Activated CD4-positive, alpha-beta T cell treated with anti-CD3 and anti-CD28 coated beads for 36 hours (primary cell): ENCODE results near the gene UPF1. TPM values are rescaled to one million over a fixed set of nuclear protein-coding genes. Genes with fewer than 3 reads are reported as not detected.
"Not testable (repeated sequence)": the region's sequence is repeated elsewhere in the genome, so short reads cannot be mapped to it uniquely, and the experiment has no call there.

Experiments used
- ATAC-seq: fragments of 200-7000 bp; cut with Tn5 transposase; one replicate; pipeline ENCODE4 v1.10.0; 2021; ENCODE audit warnings: mild to moderate bottlenecking, moderate library complexity
- CTCF ChIA-PET: fragments of 350-600 bp; sonication (Branson Sonifier 250); formaldehyde crosslinking; loops from one replicate; lab custom pipeline; 2021; ENCODE audit warnings: antibody characterized with exemption; lab: Charles Lee
- POLR2A ChIA-PET: fragments of 350-600 bp; sonication (Branson Sonifier 250); formaldehyde crosslinking; loops from one replicate; lab custom pipeline; 2021; ENCODE audit warnings: antibody characterized with exemption, inconsistent platforms; lab: Charles Lee
- DNase-seq: peaks from one replicate; pipeline ENCODE4 v3.0.0-alpha.2; 2020
- H3K27ac Mint-ChIP-seq: one replicate; pipeline ENCODE4 v1.8.0; 2021; ENCODE audit warnings: mixed read lengths
- H3K27me3 Mint-ChIP-seq: one replicate; pipeline ENCODE4 v1.8.0; 2021; ENCODE audit warnings: mixed read lengths
- H3K36me3 Mint-ChIP-seq: one replicate; pipeline ENCODE4 v1.8.0; 2021; ENCODE audit warnings: low read depth, mixed read lengths
- H3K4me1 Mint-ChIP-seq: one replicate; pipeline ENCODE4 v1.8.0; 2021; ENCODE audit warnings: mixed read lengths
- H3K4me3 Mint-ChIP-seq: one replicate; pipeline ENCODE4 v1.8.0; 2021; ENCODE audit warnings: mild to moderate bottlenecking, moderate library complexity, mixed read lengths
- H3K9me3 Mint-ChIP-seq: one replicate; pipeline ENCODE4 v1.8.0; 2021; ENCODE audit warnings: low read depth, mixed read lengths
- intact Hi-C, 2 experiments: fragments of 100-400 bp; cut with DNase I in 1 of 2; cut with micrococcal nuclease in 1 of 2; formaldehyde crosslinking; loops; one replicate each; pipeline versions ENCODE4 v1.14.2 to v1.15.1; 2022 to 2024; cut with DNase I, micrococcal nuclease
- total RNA-seq, 2 experiments: library from RNA; stranded (reverse); gene quantifications; one replicate each; pipeline ENCODE4 v1.2.3, GENCODE V29; 2021

The UPF1 gene
- total RNA-seq, 2 experiments from 2014 or later, result 72.4 to 74.0 TPM

DNA sequence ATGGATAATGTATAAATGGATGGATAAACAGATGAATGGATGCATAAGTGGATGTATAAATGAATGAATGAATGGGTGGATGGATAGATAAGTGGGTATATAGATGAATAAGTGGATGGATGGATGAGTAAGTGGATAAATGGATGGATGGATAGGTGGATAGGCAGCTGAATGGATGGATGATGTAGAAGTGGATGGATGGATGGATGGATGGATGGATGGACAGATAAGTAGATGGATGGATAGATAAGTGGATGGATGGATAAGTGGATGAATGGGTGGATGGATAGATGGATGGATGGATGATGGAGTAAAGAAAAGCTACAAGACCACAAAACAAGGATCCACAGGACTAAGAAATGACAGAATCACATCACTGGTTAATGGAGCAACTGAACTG, 31.7 kb upstream of the UPF1 start:
- peaks cover 2% of the 10 kb centered on the region for H3K4me1 Mint-ChIP-seq
- peaks cover 12% of the 10 kb centered on the region for H3K27me3 Mint-ChIP-seq
- CTCF ChIA-PET, result no interaction called here
- no peaks in the 10 kb centered on the region for H3K9me3 Mint-ChIP-seq
- POLR2A ChIA-PET, result no interaction called here
- H3K27ac Mint-ChIP-seq, result no peak overlapping the region
- ATAC-seq, result no peak
- no peak overlapping the region for H3K4me3 Mint-ChIP-seq
- intact Hi-C loops, result no loop called here
- no peaks in the 10 kb centered on the region for H3K36me3 Mint-ChIP-seq
- DNase-seq, result no peak

DNA sequence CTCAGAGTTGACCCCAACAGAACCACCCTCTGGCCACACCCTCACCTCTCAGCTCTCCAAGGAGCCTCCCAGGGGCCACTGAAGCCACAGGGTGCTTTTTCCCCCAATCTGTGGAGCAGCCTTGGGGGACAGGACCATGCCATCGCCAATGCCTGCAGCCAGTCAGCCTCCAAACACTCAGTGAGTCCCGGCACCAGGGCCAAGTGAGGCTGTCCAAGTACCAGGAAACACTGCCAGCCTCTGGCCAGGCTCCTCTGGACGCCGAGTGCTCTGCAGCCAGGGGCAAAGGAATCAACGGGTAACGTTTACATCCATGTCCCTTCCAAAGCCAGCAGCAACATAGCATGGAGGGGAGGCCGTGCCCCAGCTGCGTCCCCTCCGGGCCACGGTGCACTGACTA, 31.1 kb upstream of the UPF1 start:
- Mint-ChIP-seq H3K4me3 (no peak overlapping the region), H3K9me3 (no peaks in the 10 kb centered on the region), H3K27ac (no peak overlapping the region), H3K36me3 (no peaks in the 10 kb centered on the region), H3K27me3 (peaks cover 10% of the 10 kb centered on the region), H3K4me1 (peaks cover 2% of the 10 kb centered on the region)
- ChIA-PET CTCF (no interaction called here), POLR2A (no interaction called here)
- intact Hi-C loops, result no loop called here
- no peak for ATAC-seq
- no peak for DNase-seq

DNA sequence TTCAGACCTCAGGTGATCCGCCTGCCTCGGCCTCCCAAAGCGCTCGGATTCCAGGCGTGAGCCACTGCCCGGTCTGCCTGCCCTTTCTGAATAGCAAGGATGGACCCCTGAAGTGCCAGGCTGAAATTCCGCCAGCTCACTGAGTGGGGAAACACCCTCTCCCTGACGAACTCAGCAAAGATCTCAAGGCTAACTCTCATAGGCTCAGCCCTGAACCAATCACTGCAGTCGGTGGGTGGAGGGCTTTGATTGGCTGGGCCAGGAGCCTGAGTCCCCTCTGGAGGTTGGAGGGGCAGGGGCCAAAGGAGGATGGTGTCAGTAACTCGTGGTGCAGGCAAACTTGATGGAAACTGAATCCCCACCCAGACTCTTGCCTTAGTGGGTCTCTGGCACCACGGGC, 29.4 kb upstream of the UPF1 start:
- peaks cover 4% of the 10 kb centered on the region for H3K27me3 Mint-ChIP-seq
- DNase-seq (no peak), ATAC-seq (no peak)
- intact Hi-C loops, result no loop called here
- no peaks in the 10 kb centered on the region for H3K4me1 Mint-ChIP-seq
- no peak overlapping the region for H3K27ac Mint-ChIP-seq
- POLR2A ChIA-PET, result no interaction called here
- H3K36me3 Mint-ChIP-seq, result no peaks in the 10 kb centered on the region
- no peak overlapping the region for H3K4me3 Mint-ChIP-seq
- CTCF ChIA-PET, result no interaction called here
- no peaks in the 10 kb centered on the region for H3K9me3 Mint-ChIP-seq

DNA sequence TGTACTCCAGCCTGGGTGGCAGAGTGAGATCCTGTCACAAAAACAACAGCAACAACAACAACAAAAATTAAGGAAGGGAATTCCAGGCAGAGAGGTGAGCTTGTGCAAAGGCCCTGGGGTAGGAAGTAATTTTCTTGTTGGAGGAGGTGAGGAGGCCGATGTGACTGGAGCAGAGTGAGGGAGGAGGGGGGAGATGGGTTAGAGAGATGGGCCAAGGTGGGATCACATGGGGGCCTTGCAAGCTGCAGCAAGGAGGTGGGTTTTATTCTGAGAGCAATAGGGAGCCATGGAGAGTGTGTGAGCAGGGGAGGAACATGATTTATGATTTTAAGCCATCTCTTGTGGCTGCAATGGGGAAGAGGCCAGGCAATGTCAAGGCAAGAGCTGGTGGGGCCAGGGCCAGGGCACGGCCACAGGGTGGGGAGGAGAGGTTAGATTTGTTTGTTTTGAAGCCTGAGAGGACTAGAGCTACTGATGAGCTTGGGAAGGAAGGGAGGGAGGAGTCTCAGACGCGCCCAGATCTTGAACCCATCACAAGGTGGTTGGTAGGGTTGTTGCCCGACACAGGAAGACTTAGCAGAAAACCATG, 28.1 kb upstream of the UPF1 start:
- ChIA-PET POLR2A (interaction anchor here (0.6 to 0.7 kb wide), 2 partner anchors 40 to 271 kb away, joined by 3 to 5 read pairs; no protein-coding TSS in a partner anchor), CTCF (interaction anchor here (0.7 kb wide), 1 partner anchor 43 kb away, joined by 3 read pairs; no protein-coding TSS in a partner anchor)
- ATAC-seq, result no peak
- peaks cover 3% of the 10 kb centered on the region for H3K27me3 Mint-ChIP-seq
- H3K9me3 Mint-ChIP-seq, result no peaks in the 10 kb centered on the region
- no peak overlapping the region for H3K27ac Mint-ChIP-seq
- intact Hi-C loops, result no loop called here
- no peak for DNase-seq
- H3K4me3 Mint-ChIP-seq, result no peak overlapping the region
- no peaks in the 10 kb centered on the region for H3K4me1 Mint-ChIP-seq
- no peaks in the 10 kb centered on the region for H3K36me3 Mint-ChIP-seq

DNA sequence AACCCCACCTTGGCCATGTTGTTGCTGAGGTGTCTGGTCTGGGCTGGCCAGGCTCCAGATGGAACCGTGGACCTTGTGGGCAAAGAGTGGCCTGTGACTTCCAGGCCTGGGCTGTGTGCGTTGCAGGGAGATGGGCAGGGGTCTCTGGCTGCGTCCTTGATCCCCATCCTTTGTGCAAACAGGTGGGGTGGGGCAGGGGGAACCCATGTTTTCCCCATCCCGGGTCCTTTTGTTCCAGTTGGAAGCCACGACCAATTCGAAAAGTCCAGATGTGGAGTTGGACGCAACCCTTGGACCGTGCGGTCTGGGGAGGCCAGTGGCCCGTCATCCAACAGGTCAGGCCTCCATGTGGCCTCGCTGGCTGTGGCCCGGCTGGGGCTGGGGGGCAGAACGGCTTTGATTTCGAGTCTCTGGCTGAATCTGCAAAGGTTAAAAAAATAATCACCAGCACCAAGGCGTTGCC, 27.6 kb upstream of the UPF1 start:
- no peaks in the 10 kb centered on the region for H3K4me1 Mint-ChIP-seq
- no peak for DNase-seq
- intact Hi-C loops, result no loop called here
- no peaks in the 10 kb centered on the region for H3K36me3 Mint-ChIP-seq
- ATAC-seq, result no peak
- no peak overlapping the region for H3K27ac Mint-ChIP-seq
- POLR2A ChIA-PET, result interaction anchor here (0.7 kb wide), 1 partner anchor 272 kb away, joined by 3 read pairs; no protein-coding TSS in a partner anchor
- CTCF ChIA-PET, result no interaction called here
- peaks cover 3% of the 10 kb centered on the region for H3K27me3 Mint-ChIP-seq
- H3K9me3 Mint-ChIP-seq, result no peaks in the 10 kb centered on the region
- H3K4me3 Mint-ChIP-seq, result no peak overlapping the region

DNA sequence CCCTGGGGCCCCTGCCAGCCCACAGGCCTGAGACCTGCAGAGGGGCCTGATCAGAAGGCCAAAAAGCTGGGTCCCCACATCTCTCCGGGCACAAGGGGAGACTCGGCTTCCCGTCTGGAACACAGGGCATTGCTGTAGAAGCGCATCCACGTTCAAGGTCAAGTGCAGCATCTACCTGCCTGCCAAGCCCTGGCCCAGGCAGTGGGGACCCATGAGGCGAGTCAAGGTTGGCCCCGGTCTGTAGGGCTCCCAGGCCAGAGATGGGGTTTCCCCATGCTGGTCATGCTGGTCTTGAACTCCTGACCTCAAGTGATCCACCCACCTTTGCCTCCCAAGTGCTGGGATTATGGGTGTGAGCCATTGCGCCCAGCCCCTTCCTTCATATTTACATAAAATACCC, 27.1 kb upstream of the UPF1 start:
- intact Hi-C loops, result no loop called here
- ChIA-PET CTCF (no interaction called here), POLR2A (no interaction called here)
- ATAC-seq, result no peak
- Mint-ChIP-seq H3K4me3 (no peak overlapping the region), H3K36me3 (no peaks in the 10 kb centered on the region), H3K9me3 (no peaks in the 10 kb centered on the region), H3K27ac (no peak overlapping the region), H3K4me1 (peaks cover 3% of the 10 kb centered on the region), H3K27me3 (peaks cover 5% of the 10 kb centered on the region)
- no peak for DNase-seq

DNA sequence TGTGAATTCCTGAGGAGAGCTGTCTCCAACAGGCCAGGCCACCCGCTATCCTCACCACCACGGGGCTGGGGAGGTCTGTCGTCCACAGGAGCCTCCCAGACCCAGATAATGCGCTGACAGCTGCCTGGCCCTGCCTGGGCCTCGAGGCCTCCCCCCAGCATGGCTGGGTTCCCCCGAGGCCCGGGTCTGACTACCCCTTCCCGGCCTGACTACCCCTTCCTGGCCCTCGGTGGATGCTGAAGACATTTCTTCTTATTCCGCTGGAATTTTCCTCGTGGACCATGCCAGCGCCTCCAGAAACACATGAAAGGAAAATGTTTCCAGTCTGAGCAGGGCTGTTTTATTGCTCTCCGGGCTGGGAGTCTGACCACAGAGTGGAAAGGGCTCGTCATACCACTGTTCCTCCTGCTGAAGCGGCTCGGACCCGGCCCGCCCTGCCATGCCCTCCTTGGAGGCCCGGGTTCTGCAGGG, 23.9 kb upstream of the UPF1 start:
- no peak for DNase-seq
- POLR2A ChIA-PET, result no interaction called here
- Mint-ChIP-seq H3K4me1 (peaks cover 4% of the 10 kb centered on the region), H3K27me3 (peaks cover 6% of the 10 kb centered on the region), H3K4me3 (no peak overlapping the region), H3K27ac (no peak overlapping the region), H3K36me3 (no peaks in the 10 kb centered on the region), H3K9me3 (no peaks in the 10 kb centered on the region)
- intact Hi-C loops, result no loop called here
- CTCF ChIA-PET, result interaction anchor here (0.6 kb wide), 1 partner anchor 137 kb away, joined by 3 read pairs; no protein-coding TSS in a partner anchor
- ATAC-seq, result no peak

DNA sequence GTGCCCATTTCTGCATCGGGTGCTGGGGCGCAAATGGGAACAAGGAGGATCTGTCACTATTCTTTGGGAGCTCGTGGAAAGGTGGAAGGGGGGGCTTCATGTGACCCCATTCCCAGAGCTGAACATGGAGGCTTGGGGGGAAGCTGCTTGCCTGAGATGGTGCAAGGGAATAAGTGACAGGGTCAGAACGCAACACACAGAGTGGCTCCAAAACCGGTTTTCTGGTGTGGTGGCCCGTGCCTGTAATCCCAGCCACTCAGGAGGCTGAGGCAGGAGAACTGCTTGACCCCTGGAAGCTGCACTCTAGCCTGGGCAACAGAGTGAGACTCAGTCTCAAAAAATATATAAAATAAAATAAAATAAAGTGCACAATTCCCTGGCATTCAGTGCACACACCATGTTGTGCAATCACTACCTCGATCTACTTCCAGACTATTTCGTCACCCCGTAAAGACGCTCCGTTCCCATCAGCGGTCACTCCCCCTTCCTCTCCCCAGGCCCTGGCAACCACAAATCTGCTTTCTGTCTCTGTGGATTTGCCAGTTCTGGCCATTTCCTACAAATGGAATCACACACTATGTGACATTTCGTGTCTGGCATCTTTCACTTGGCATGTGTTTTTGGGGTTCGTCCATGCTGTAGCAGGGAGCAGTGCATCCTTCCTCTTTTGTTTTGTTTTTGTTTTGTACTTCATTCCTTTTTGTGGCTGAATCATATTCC, 22.4 kb upstream of the UPF1 start:
- Mint-ChIP-seq H3K27ac (no peak overlapping the region), H3K4me1 (peaks cover 4% of the 10 kb centered on the region), H3K9me3 (no peaks in the 10 kb centered on the region), H3K4me3 (no peak overlapping the region), H3K27me3 (peaks cover 6% of the 10 kb centered on the region), H3K36me3 (no peaks in the 10 kb centered on the region)
- intact Hi-C loops, result no loop called here
- no peak for DNase-seq
- ChIA-PET POLR2A (no interaction called here), CTCF (interaction anchor here (0.7 kb wide), 1 partner anchor 274 kb away, joined by 5 read pairs; no protein-coding TSS in a partner anchor)
- no peak for ATAC-seq

DNA sequence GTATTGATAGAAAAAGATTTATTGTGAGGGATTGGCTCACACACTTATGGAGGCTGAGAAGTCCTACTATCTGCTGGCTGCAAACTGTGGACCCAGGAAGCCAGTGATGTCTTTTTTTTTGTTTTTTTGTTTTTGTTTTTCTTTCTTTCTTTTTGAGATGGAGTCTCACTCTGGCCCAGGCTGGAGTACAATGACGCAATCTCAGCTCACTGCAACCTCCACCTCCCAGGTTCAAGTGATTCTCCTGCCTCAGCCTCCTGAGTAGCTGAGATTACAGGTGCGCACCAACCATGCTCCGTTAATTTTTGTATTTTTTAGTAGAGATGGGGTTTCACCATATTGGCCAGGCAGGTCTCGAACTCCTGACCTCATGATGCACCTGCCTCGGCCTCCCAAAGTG, 20.1 kb upstream of the UPF1 start:
- ATAC-seq, H3K36me3 Mint-ChIP-seq, intact Hi-C loops, H3K4me3 Mint-ChIP-seq, H3K27ac Mint-ChIP-seq, POLR2A ChIA-PET, H3K4me1 Mint-ChIP-seq, H3K27me3 Mint-ChIP-seq, H3K9me3 Mint-ChIP-seq, DNase-seq: not testable (repeated sequence)
- CTCF ChIA-PET, result interaction anchor here (0.8 to 1.2 kb wide), 3 partner anchors 19 to 54 kb away, joined by 3 to 4 read pairs (median 3); no protein-coding TSS in a partner anchor

DNA sequence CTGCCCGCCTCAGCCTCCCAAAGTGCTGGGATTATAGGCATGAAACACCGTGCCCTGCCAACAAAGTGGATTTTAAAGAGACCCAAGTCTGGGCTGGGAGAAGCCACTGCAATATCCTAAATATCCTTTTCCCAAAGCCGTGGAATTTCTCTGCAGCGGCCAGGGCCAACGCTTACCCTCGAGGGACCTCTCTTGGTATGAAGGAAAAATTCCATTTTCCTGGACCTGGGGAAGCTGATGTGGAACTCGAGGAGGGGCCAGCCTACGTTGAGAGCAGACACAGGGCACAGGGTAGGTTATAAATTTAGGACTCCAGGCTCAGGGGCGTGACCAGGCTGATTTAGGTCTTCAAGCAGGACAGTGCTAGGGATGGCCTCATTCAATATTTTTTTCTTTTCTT, 17.7 kb upstream of the UPF1 start:
- ATAC-seq, result no peak
- Mint-ChIP-seq H3K27me3 (peaks cover 8% of the 10 kb centered on the region), H3K4me3 (no peak overlapping the region), H3K36me3 (no peaks in the 10 kb centered on the region), H3K27ac (no peak overlapping the region), H3K9me3 (no peaks in the 10 kb centered on the region), H3K4me1 (peaks cover 4% of the 10 kb centered on the region)
- DNase-seq, result no peak
- POLR2A ChIA-PET, result no interaction called here
- intact Hi-C loops, result no loop called here
- CTCF ChIA-PET, result no interaction called here

DNA sequence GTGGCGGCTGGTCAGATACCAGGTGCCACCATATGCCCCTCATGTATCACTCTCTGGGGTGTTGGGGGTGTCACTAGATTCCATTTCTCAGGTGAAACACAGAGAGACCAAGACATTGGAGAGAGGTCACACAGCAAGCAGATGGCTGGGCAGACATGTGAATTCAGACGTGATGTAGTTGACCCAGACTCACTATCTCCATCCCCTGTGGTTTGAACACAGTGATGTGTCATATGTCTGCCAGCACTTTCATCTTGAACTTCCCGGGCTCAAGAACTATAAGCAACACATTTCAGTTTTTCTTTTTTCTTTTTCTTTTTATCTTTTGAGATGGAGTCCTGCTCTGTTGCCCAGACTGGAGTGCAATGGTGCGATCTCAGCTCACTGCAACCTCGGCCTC, 16.1 kb upstream of the UPF1 start:
- H3K27me3 Mint-ChIP-seq, result peaks cover 4% of the 10 kb centered on the region
- POLR2A ChIA-PET, result no interaction called here
- no peak for ATAC-seq

DNA sequence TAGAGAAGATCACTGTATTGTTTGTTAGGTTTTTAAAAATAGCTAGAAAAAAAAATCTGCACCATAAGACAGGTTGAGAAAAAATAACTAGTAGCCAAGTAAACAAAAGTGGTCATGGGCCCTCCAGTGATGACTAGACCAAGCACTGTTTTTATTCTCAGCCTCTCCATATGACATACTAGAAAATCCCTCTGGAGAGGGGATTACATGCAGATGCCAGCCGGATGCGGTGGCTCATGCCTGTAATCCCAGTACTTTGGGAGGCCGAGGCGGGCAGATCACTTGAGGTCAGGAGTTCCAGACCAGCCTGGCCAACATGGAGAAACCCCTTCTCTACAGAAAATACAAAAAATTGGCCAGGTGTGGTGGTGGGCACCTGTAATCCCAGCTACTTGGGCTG, 15.1 kb upstream of the UPF1 start:
- POLR2A ChIA-PET, result interaction anchor here (0.6 kb wide), 1 partner anchor 51 kb away, joined by 4 read pairs; no protein-coding TSS in a partner anchor
- H3K9me3 Mint-ChIP-seq, H3K27ac Mint-ChIP-seq, intact Hi-C loops, H3K4me1 Mint-ChIP-seq, H3K4me3 Mint-ChIP-seq, DNase-seq, H3K27me3 Mint-ChIP-seq, ATAC-seq, H3K36me3 Mint-ChIP-seq, CTCF ChIA-PET: not testable (repeated sequence)

More for the DNA sequence above, 16.1 kb upstream of the UPF1 start:
- Mint-ChIP-seq H3K4me3 (no peak overlapping the region), H3K4me1 (no peaks in the 10 kb centered on the region), H3K9me3 (no peaks in the 10 kb centered on the region), H3K36me3 (no peaks in the 10 kb centered on the region), H3K27ac (no peak overlapping the region)
- intact Hi-C loops, result no loop called here
- no peak for DNase-seq
- CTCF ChIA-PET, result interaction anchor here (0.7 kb wide), 1 partner anchor 320 kb away, joined by 3 read pairs; no protein-coding TSS in a partner anchor
